Neural progenitor cell (in vitro differentiated cells): Measurements from ENCODE around the gene ADH7.

ENCODE experiments used
- EZH2 ChIP-seq: fragments of 200-600 bp; sonication (generic); IDR thresholded peaks from 2 replicates; pipeline ENCODE4 v1.6.1; 2017; ENCODE audit warnings: antibody characterized with exemption, mild to moderate bottlenecking, moderate library complexity
- EZH2phosphoT487 ChIP-seq: fragments of 200-600 bp; sonication (generic); IDR thresholded peaks from 2 replicates; pipeline ENCODE4 v1.6.1; 2017; ENCODE audit warnings: antibody characterized with exemption
- TF ChIP-seq, protein P1 (sequence below): fragments of 200-600 bp; sonication (generic); IDR thresholded peaks from 2 replicates; pipeline ENCODE4 v1.5.1; 2017; ENCODE audit warnings: antibody characterized with exemption, mild to moderate bottlenecking

DNA sequence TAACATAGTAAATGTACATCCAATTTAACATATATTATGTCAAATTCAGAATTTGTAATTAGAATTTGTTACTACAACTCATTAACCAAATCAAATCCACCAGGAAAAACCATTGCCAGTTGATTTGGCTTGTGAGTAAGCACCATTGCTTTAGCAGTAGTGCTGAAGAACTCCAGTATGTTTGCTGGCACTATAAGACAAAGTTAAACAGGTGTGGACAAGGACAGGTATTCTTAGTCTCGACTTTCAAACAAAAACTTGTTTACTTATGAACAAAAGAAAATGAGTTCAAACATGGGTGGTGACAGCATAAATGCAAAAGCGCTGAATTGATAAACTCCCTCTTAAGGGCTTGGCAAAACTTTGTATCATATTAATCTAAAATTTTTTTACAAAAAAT lies 1.3 kb upstream of the ADH7 start:
- TF ChIP-seq EZH2 = no peak
- TF ChIP-seq, protein P1, sequence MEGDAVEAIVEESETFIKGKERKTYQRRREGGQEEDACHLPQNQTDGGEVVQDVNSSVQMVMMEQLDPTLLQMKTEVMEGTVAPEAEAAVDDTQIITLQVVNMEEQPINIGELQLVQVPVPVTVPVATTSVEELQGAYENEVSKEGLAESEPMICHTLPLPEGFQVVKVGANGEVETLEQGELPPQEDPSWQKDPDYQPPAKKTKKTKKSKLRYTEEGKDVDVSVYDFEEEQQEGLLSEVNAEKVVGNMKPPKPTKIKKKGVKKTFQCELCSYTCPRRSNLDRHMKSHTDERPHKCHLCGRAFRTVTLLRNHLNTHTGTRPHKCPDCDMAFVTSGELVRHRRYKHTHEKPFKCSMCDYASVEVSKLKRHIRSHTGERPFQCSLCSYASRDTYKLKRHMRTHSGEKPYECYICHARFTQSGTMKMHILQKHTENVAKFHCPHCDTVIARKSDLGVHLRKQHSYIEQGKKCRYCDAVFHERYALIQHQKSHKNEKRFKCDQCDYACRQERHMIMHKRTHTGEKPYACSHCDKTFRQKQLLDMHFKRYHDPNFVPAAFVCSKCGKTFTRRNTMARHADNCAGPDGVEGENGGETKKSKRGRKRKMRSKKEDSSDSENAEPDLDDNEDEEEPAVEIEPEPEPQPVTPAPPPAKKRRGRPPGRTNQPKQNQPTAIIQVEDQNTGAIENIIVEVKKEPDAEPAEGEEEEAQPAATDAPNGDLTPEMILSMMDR = no peak
- no peak for TF ChIP-seq EZH2phosphoT487
